ENCODE results near the gene NUP93. TPM values are rescaled to one million over a fixed set of nuclear protein-coding genes. Genes with fewer than 3 reads are reported as not detected.

NUP93 gene
- total RNA-seq, 1 experiment from 2014 or later = 144 TPM

- TF ChIP-seq JUND (IDR thresholded peaks at IDR 0.05) = no peak
- no peak for TF ChIP-seq EGR1 (IDR thresholded peaks at IDR 0.05; ENCODE audit: low read depth)
- TF ChIP-seq CEBPB (IDR thresholded peaks at IDR 0.05; ENCODE audit: low read depth) = no peak
- TF ChIP-seq MAX (IDR thresholded peaks at IDR 0.05) = no peak
- TF ChIP-seq FOSL1 (IDR thresholded peaks at IDR 0.05; ENCODE audit: low read depth) = no peak
- no peak for TF ChIP-seq ZBTB33 (IDR thresholded peaks at IDR 0.05; ENCODE audit: extremely low read depth, insufficient replicate concordance, low read length)
- TF ChIP-seq SIN3A (IDR thresholded peaks at IDR 0.05; ENCODE audit: low read depth) = no peak
- TF ChIP-seq ZFX (IDR thresholded peaks at IDR 0.05) = no peak
- TF ChIP-seq EZH2phosphoT487 (IDR thresholded peaks at IDR 0.05; ENCODE audit: borderline replicate concordance) = no peak
- TF ChIP-seq TCF7L2 (IDR thresholded peaks at IDR 0.05; ENCODE audit: borderline replicate concordance, extremely low read depth, insufficient read depth, insufficient read length) = no peak
- TF ChIP-seq YY1 (IDR thresholded peaks at IDR 0.05; ENCODE audit: extremely low read depth, insufficient replicate concordance, low read depth, low read length) = no peak
- no peak for TF ChIP-seq ATF3 (IDR thresholded peaks at IDR 0.05)
- TF ChIP-seq CTCF (IDR thresholded peaks at IDR 0.05 in 2 of 3, conservative IDR thresholded peaks at IDR 0.05 in 1 of 3; ENCODE audit: borderline replicate concordance in 1 of 3, insufficient read depth in 1 of 3, low read depth in 2 of 3, low read length in 2 of 3) = no peak
- TF ChIP-seq POLR2A (IDR thresholded peaks at IDR 0.05; ENCODE audit: borderline replicate concordance, extremely low read depth, insufficient read depth, insufficient read length) = no peak
- no peak for TF ChIP-seq CBX3 (IDR thresholded peaks at IDR 0.05; ENCODE audit: low read depth)
- no peak for TF ChIP-seq POLR2AphosphoS5 (IDR thresholded peaks at IDR 0.05; ENCODE audit: low read depth, low read length)
- no peak for TF ChIP-seq SRF (IDR thresholded peaks at IDR 0.05; ENCODE audit: low read depth)
- TF ChIP-seq EZH2 (IDR thresholded peaks at IDR 0.05) = no peak
- no peak for TF ChIP-seq SP1 (IDR thresholded peaks at IDR 0.05; ENCODE audit: low read depth)
- TF ChIP-seq ELF1 (IDR thresholded peaks at IDR 0.05; ENCODE audit: borderline replicate concordance, low read depth) = no peak
- CTCF ChIA-PET = interaction anchor here (0.9 kb wide), 1 partner anchor 13 kb away, joined by 3 read pairs; no protein-coding TSS in a partner anchor
Measured at GRCh38 chr16:56855946-56856345, 126.0 kb downstream of the NUP93 start.

More at GRCh38 chr16:56855946-56856345, 126.0 kb downstream of the NUP93 start:
- H4K20me1 ChIP-seq (ENCODE audit: insufficient read depth) = no peaks in the 10 kb centered on the region
- ChIA-PET RAD21 (ENCODE audit: low non-redundant PET in 1 of 2, low total read pairs in 2 of 2, uncharacterized antibody in 2 of 2, unreplicated experiment in 2 of 2) (no interaction called here), POLR2A (interaction anchor here (0.7 kb wide), 1 partner anchor 85 kb away, joined by 3 read pairs; no protein-coding TSS in a partner anchor)
- H3K9me2 ChIP-seq (ENCODE audit: insufficient read depth) = no peaks in the 10 kb centered on the region
- no peaks in the 10 kb centered on the region for H3K79me2 ChIP-seq (ENCODE audit: insufficient read depth, low read length)
- intact Hi-C loops (cut with micrococcal nuclease) = no loop called here
- no TSS peak for BruUV-seq (replicated peaks)
- H3K27me3 ChIP-seq (ENCODE audit: insufficient read depth, low read length) = no peaks in the 10 kb centered on the region
- peaks cover 9 to 12% of the 10 kb centered on the region in 2 experiments for H3K4me1 ChIP-seq (ENCODE audit: control insufficient read depth in 1 of 2, insufficient read depth in 2 of 2, low read length in 2 of 2)
- no peak for ATAC-seq
- H2AFZ ChIP-seq (ENCODE audit: low read depth, low read length, poor library complexity, severe bottlenecking) = no peak overlapping the region
- no peak overlapping the region for H3K9ac ChIP-seq (ENCODE audit: low read length)
- H3K4me3 ChIP-seq (replicated peaks in 1 of 2; ENCODE audit: low read depth in 1 of 2, low read length in 2 of 2) = no peak overlapping the region
- no peak overlapping the region for H3K4me2 ChIP-seq (ENCODE audit: low read length)
- no peak overlapping the region for H3K27ac ChIP-seq (ENCODE audit: low read depth, low read length)
- no peaks in the 10 kb centered on the region for H3K9me3 ChIP-seq (ENCODE audit: control insufficient read depth in 1 of 2, insufficient read depth in 1 of 2, low read depth in 1 of 2, low read length in 2 of 2)
- DNase-seq (ENCODE audit: low read depth, low spot score) = no peak
- H3K36me3 ChIP-seq (ENCODE audit: control insufficient read depth in 1 of 2, insufficient read depth in 2 of 2, low read length in 2 of 2) = no peaks in the 10 kb centered on the region

Measured in HCT116 (cell line).